Astrocyte (in vitro differentiated cells and primary cell): ENCODE measurements around the gene PTPRF. TPM values are rescaled to one million over a fixed set of nuclear protein-coding genes. Genes with fewer than 3 reads are reported as not detected.

ENCODE experiments used
- DNase-seq: peaks from one replicate; pipeline ENCODE4 v3.0.0-alpha.2; 2010; ENCODE audit warnings: low read depth
- FAIRE-seq: peaks from 2 replicates; lab custom pipeline; 2011; peaks lifted over from hg19 to GRCh38; lab: Jason Lieb, UNC
- H2AFZ ChIP-seq: 2 replicates; pipeline ENCODE4 v1.6.0; 2012; ENCODE audit warnings: low read depth, low read length, inconsistent platforms
- H3K27ac ChIP-seq: 2 replicates; pipeline ENCODE4 v1.5.1; 2011; ENCODE audit warnings: low read depth, low read length, inconsistent platforms
- H3K27me3 ChIP-seq: 2 replicates; pipeline ENCODE4 v1.6.0; 2011; ENCODE audit warnings: low read length, inconsistent platforms; ENCODE audit not compliant: insufficient read depth
- H3K36me3 ChIP-seq: 2 replicates; pipeline ENCODE4 v1.5.1; 2011; ENCODE audit warnings: low read length, inconsistent platforms; ENCODE audit not compliant: insufficient read depth
- H3K4me1 ChIP-seq: 2 replicates; pipeline ENCODE4 v1.5.1; 2011; ENCODE audit warnings: low read length, inconsistent platforms; ENCODE audit not compliant: insufficient read depth
- H3K4me2 ChIP-seq: 2 replicates; pipeline ENCODE4 v1.6.0; 2012; ENCODE audit warnings: low read length, inconsistent platforms
- H3K4me3 ChIP-seq: 2 replicates; pipeline ENCODE4 v1.5.1; 2011; ENCODE audit warnings: low read depth, mild to moderate bottlenecking, low read length, inconsistent platforms; ENCODE audit not compliant: insufficient read depth
- H3K79me2 ChIP-seq: 2 replicates; pipeline ENCODE4 v1.6.0; 2012; ENCODE audit warnings: mild to moderate bottlenecking, low read length, inconsistent platforms; ENCODE audit not compliant: insufficient read depth
- H3K9ac ChIP-seq: 2 replicates; pipeline ENCODE4 v1.6.0; 2012; ENCODE audit warnings: mild to moderate bottlenecking, low read length, inconsistent platforms
- H3K9me3 ChIP-seq: 2 replicates; pipeline ENCODE4 v1.5.1; 2012; ENCODE audit warnings: low read depth, mild to moderate bottlenecking, low read length, inconsistent platforms; ENCODE audit not compliant: insufficient read depth
- H4K20me1 ChIP-seq: 2 replicates; pipeline ENCODE4 v1.6.0; 2012; ENCODE audit warnings: low read length, inconsistent platforms; ENCODE audit not compliant: insufficient read depth
- H3K27ac Mint-ChIP-seq: one replicate; pipeline ENCODE4 v1.8.0; 2021; ENCODE audit warnings: mild to moderate bottlenecking, mixed read lengths; ENCODE audit not compliant: unreplicated experiment
- H3K27me3 Mint-ChIP-seq: one replicate; pipeline ENCODE4 v1.8.0; 2021; ENCODE audit warnings: low read depth, mixed read lengths; ENCODE audit not compliant: unreplicated experiment
- H3K36me3 Mint-ChIP-seq: one replicate; pipeline ENCODE4 v1.8.0; 2021; ENCODE audit warnings: low read depth, mixed read lengths; ENCODE audit not compliant: unreplicated experiment
- H3K4me1 Mint-ChIP-seq: one replicate; pipeline ENCODE4 v1.8.0; 2021; ENCODE audit warnings: low read depth, mixed read lengths; ENCODE audit not compliant: unreplicated experiment
- H3K4me3 Mint-ChIP-seq: one replicate; pipeline ENCODE4 v1.8.0; 2021; ENCODE audit warnings: mild to moderate bottlenecking, moderate library complexity, mixed read lengths; ENCODE audit not compliant: unreplicated experiment
- H3K9me3 Mint-ChIP-seq: one replicate; pipeline ENCODE4 v1.8.0; 2021; ENCODE audit warnings: mild to moderate bottlenecking, mixed read lengths; ENCODE audit not compliant: unreplicated experiment
- CTCF ChIP-seq: IDR thresholded peaks from 2 replicates; pipeline ENCODE4 v1.5.1; 2011; ENCODE audit warnings: low read depth, mild to moderate bottlenecking, inconsistent platforms, low read length, moderate library complexity; ENCODE audit not compliant: insufficient read depth
- EZH2 ChIP-seq: IDR thresholded peaks from 2 replicates; pipeline ENCODE4 v1.6.1; 2012; ENCODE audit warnings: mild to moderate bottlenecking, low read length, inconsistent platforms; ENCODE audit not compliant: insufficient read depth
- total RNA-seq: library from RNA; stranded (reverse); gene quantifications from 2 replicates; pipeline ENCODE4 v1.2.1, GENCODE V29; 2021

PTPRF gene
- total RNA-seq, 1 donor from 2014 or later: 275 TPM

GRCh38 chr1:43588592-43588991, 57.9 kb downstream of the PTPRF start:
- Histone ChIP-seq H3K9me3 (no peaks in the 10 kb centered on the region), H3K79me2 (no peaks in the 10 kb centered on the region), H4K20me1 (peaks cover 15% of the 10 kb centered on the region), H2AFZ (no peak overlapping the region), H3K4me2 (no peak overlapping the region), H3K9ac (no peak overlapping the region), H3K4me3 (no peak overlapping the region), H3K27me3 (no peaks in the 10 kb centered on the region), H3K4me1 (no peaks in the 10 kb centered on the region), H3K27ac (no peak overlapping the region), H3K36me3 (peaks cover 3% of the 10 kb centered on the region)
- H3K9me3 Mint-ChIP-seq: no peaks in the 10 kb centered on the region
- H3K36me3 Mint-ChIP-seq: peaks cover 20% of the 10 kb centered on the region
- no peak for FAIRE-seq
- DNase-seq: no peak
- H3K27me3 Mint-ChIP-seq: no peaks in the 10 kb centered on the region
- H3K4me1 Mint-ChIP-seq: peaks cover 7% of the 10 kb centered on the region
- no peak overlapping the region for H3K4me3 Mint-ChIP-seq
- no peak for TF ChIP-seq CTCF
- no peak overlapping the region for H3K27ac Mint-ChIP-seq

- TF ChIP-seq EZH2: no peak
- no peak for TF ChIP-seq CTCF
Observed at GRCh38 chr1:43590388-43590925, 59.8 kb downstream of the PTPRF start.

GRCh38 chr1:43591181-43591580, 60.5 kb downstream of the PTPRF start:
- Histone ChIP-seq H3K27ac (no peak overlapping the region), H3K4me2 (no peak overlapping the region), H3K9ac (no peak overlapping the region), H2AFZ (no peak overlapping the region), H3K36me3 (peaks cover 3% of the 10 kb centered on the region), H3K4me1 (no peaks in the 10 kb centered on the region), H3K79me2 (no peaks in the 10 kb centered on the region), H4K20me1 (peaks cover 22% of the 10 kb centered on the region), H3K9me3 (no peaks in the 10 kb centered on the region), H3K27me3 (no peaks in the 10 kb centered on the region), H3K4me3 (no peak overlapping the region)
- DNase-seq (no peak), FAIRE-seq (no peak)
- no peak for TF ChIP-seq EZH2
- no peak for TF ChIP-seq CTCF
- Mint-ChIP-seq H3K27me3 (no peaks in the 10 kb centered on the region), H3K27ac (no peak overlapping the region), H3K4me1 (peaks cover 5% of the 10 kb centered on the region), H3K36me3 (peaks cover 22% of the 10 kb centered on the region), H3K9me3 (no peaks in the 10 kb centered on the region), H3K4me3 (no peak overlapping the region)

More at GRCh38 chr1:43590388-43590925, 59.8 kb downstream of the PTPRF start:
- H3K36me3 ChIP-seq: peaks cover 3% of the 10 kb centered on the region
- Mint-ChIP-seq H3K4me1 (peaks cover 5% of the 10 kb centered on the region), H3K4me3 (no peak overlapping the region), H3K9me3 (no peaks in the 10 kb centered on the region), H3K27me3 (no peaks in the 10 kb centered on the region), H3K27ac (no peak overlapping the region), H3K36me3 (peaks cover 22% of the 10 kb centered on the region)
- no peaks in the 10 kb centered on the region for H3K4me1 ChIP-seq
- no peak overlapping the region for H3K4me2 ChIP-seq
- H3K27ac ChIP-seq: no peak overlapping the region
- peaks cover 15% of the 10 kb centered on the region for H4K20me1 ChIP-seq
- H3K79me2 ChIP-seq: no peaks in the 10 kb centered on the region
- H3K4me3 ChIP-seq: no peak overlapping the region
- no peaks in the 10 kb centered on the region for H3K9me3 ChIP-seq
- H2AFZ ChIP-seq: no peak overlapping the region
- no peak overlapping the region for H3K9ac ChIP-seq
- DNase-seq: no peak
- no peaks in the 10 kb centered on the region for H3K27me3 ChIP-seq
- FAIRE-seq: no peak
